Cardiac septum (tissue), 1 donor: Measurements from ENCODE around the gene RNF13. TPM values are rescaled to one million over a fixed set of nuclear protein-coding genes. Genes with fewer than 3 reads are reported as not detected.

Source experiments
- DNase-seq: peaks from one replicate; pipeline ENCODE4 v3.0.0-alpha.2; 2020; ENCODE audit warnings: low spot score
- intact Hi-C: fragments of 100-400 bp; cut with DNase I; formaldehyde crosslinking; loops from one replicate; pipeline ENCODE4 v1.14.0; 2022
- total RNA-seq: library from RNA; stranded (reverse); fragmentation: NEBNext Ultra II Directional; extraction: Animal tissue kit (Norgen Biotek cat#: 25700); gene quantifications from one replicate; pipeline ENCODE4 v1.2.1, GENCODE V29; 2021
- donor health status: DM: no; HTN: no; CAD: no.

Gene RNF13
- total RNA-seq, 1 donor from 2014 or later = 46.6 TPM

DNA sequence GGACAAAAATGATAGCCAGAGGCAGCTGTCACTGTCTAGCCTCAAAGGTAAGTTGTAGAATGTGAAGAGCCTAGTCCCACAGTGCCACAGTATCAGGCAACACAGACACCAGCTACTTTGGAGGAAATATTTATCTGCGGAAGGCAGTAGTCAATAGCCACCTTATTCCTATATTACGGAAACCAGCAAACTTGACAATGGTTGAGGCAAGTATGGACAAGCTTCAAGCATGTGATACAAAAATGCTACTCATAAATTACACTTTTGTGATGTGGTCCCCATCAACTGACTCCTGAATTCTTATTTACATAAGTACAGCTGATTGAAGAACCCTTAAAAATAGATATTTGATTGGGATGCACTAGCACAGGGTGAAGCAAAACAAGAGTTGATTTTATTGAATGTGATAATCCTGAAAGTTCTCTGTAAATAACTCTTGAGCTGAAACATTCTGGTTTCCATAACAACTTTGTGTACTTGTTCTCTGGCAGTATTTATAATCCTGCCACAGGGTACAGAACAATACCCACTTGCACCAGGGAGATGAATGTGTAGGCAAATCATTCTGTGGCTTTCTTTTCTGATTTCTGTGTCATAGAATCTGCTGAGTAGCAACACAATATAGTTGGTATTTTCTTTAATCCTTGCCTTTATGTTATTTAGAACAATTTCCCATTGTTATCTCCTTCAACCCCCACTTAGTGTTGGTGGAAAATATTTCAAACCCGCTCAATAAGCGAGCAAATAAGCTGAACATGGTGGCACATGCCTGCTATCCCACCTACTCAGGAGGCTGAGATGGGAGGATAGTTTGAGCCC, 20.4 kb upstream of the RNF13 start, which contains the start of gene ANKUB1:
ANKUB1 (minus strand) TSS at position 103 of the 819 bp plus-strand sequence. CDS start 188 bp downstream, outside the sequence.
- intact Hi-C loops = no loop called here
- DNase-seq = no peak

- no peak for DNase-seq
- intact Hi-C loops = no loop called here
Observed at GRCh38 chr3:149796026-149796425, 17.0 kb upstream of the RNF13 start.

DNA sequence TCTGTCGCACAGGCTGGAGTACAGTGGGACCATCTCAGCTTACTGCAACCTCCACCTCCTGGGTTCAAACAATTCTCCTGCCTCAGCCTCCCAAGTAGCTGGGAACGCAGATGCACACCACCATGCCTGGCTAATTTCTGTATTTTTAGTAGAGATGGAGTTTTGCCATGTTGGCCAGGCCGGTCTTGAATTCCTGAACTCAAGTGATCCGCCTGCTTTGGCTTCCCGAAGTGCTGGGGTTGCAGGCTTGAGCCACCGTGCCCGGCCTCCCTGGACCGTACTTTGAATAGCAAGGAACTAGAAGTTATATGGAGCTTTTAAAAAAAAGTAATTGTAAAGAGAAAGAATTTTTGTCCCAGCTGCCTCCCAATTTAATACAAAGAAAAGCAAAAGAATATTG, 12.3 kb upstream of the RNF13 start:
- intact Hi-C loops = no loop called here

GRCh38 chr3:149801195-149801594, 11.8 kb upstream of the RNF13 start:
- intact Hi-C loops = no loop called here
- DNase-seq = no peak

More for the DNA sequence above, 12.3 kb upstream of the RNF13 start:
- no peak for DNase-seq

GRCh38 chr3:149801639-149802038, 11.4 kb upstream of the RNF13 start:
- intact Hi-C loops = no loop called here
- DNase-seq = no peak

DNA sequence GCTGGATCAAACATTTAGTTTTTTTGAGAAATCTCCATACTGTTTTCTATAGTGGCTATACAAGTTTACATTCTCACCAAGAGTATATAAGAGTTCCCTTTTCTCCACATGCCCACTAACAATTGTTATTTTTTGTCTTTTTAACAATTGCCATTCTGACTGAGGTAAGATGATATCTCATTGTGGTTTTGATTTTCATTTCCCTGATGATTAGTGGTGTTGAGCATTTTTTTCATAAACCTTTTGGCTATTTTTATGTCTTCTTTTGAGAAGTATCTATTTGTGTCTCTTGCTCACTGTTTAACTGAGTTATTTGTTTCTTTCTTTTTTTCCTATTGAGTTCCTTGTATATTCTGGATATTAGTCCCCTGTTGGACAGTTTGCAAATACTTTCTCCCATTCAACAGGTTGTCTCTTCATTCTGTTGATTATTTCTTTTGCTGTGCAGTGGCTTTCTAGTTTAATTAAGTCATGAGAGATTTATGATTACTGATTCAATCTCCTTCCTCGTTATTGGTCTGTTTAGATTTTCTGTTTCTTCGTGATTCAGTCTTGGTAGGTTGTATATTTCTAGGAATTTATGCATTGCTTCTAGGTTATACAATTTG, 6.7 kb upstream of the RNF13 start:
- intact Hi-C loops = no loop called here
- no peak for DNase-seq

GRCh38 chr3:149808209-149808829, 4.7 kb upstream of the RNF13 start:
- intact Hi-C loops = no loop called here
- peak; percentile 79 for DNase-seq

DNA sequence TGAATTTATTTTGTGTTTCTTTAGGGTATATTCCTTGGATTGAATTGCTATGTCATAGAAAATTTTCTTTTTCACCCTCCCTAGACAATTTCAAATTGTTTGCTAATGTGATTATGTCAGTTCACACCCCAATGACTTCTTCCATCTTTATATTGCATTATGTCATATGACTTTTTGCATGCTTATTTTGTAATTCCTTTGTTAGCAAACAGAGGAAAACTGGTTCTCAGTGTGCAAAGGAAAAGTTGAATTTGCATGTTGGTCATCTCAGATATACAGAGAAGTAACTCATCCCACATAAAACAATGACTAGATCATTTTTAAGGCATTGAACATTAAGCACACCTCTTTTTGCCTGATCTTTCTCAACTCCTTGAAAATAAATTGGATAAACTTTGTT, 3.3 kb upstream of the RNF13 start:
- DNase-seq = no peak
- intact Hi-C loops = no loop called here

GRCh38 chr3:149810846-149811245, 2.2 kb upstream of the RNF13 start:
- no peak for DNase-seq
- intact Hi-C loops = no loop called here

GRCh38 chr3:149812165-149812605, 830 bp upstream of the RNF13 start:
- no peak for DNase-seq
- intact Hi-C loops = loop anchor here (2.0 kb wide), 1 partner anchor 59 kb away; the partner anchor contains the start of gene COMMD2

GRCh38 chr3:149813367-149814281, 609 bp downstream of the RNF13 start:
- intact Hi-C loops = loop anchor here (2.0 kb wide), 1 partner anchor 61 kb away; the partner anchor contains the start of gene COMMD2
- no peak for DNase-seq

DNA sequence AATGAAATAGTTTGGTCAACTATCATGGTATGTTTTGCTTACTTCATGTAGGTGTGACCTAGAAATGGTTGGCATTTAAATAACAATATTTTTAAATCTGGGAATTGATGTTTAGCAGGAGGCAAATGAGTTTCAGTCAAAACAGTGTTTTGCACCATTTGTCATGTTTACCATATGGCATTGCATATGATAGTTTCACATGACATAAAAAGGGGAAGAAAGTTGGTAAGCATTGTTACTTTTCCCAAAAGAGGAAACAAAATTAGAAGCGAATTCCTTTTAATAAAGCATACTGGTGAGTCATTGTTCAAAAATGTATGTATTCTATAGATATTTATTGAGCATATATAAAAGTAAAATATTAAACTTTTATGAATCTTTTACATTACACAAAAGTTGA, 2.3 kb downstream of the RNF13 start:
- intact Hi-C loops = no loop called here
- DNase-seq = no peak

DNA sequence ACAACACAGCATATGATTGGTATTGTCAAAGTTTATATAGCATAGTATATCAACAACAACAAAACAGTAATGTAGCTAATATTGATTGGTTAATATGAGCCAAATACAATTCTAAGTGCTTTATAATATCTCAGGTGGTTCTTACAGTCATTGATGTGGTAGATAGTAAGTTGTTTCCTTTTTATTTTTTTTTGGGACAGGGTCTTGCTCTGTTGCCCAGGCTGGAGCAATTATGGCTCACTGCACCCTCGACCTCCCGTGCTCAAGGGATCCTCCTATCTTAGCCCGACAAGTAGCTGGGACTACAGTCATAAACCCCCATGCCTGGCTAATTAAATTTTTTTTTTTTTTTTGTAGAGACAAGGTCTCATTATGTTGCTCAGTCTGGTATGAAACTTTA, 2.7 kb downstream of the RNF13 start:
- no peak for DNase-seq
- intact Hi-C loops = no loop called here

GRCh38 chr3:149816311-149816710, 3.3 kb downstream of the RNF13 start:
- no peak for DNase-seq
- intact Hi-C loops = no loop called here

- DNase-seq = no peak
- intact Hi-C loops = no loop called here
Observed at GRCh38 chr3:149816986-149817385, 4.0 kb downstream of the RNF13 start.

GRCh38 chr3:149819432-149819831, 6.4 kb downstream of the RNF13 start:
- DNase-seq = no peak
- intact Hi-C loops = no loop called here

GRCh38 chr3:149820183-149820582, 7.2 kb downstream of the RNF13 start:
- no peak for DNase-seq
- intact Hi-C loops = no loop called here

GRCh38 chr3:149826636-149827035, 13.6 kb downstream of the RNF13 start:
- DNase-seq = no peak
- intact Hi-C loops = no loop called here

- no peak for DNase-seq
- intact Hi-C loops = no loop called here
Observed at GRCh38 chr3:149828390-149828789, 15.4 kb downstream of the RNF13 start.
